Measurements from ENCODE around the gene FAT1.

- TF ChIP-seq CTCF (IDR thresholded peaks at IDR 0.05; ENCODE audit: low read depth, low read length) (no peak), POLR2A (IDR thresholded peaks at IDR 0.05; ENCODE audit: extremely low read depth, insufficient read length) (no peak), MYC (IDR thresholded peaks at IDR 0.05; ENCODE audit: low read depth, low read length) (no peak)
Observed at GRCh38 chr4:186767794-186768193, 44.1 kb upstream of the FAT1 start.

Data from NB4 (cell line).